Mesenchymal stem cell (in vitro differentiated cells and primary cell): ENCODE data around the gene SOX15.

Experiments used
- DNase-seq: peaks from one replicate; pipeline ENCODE4 v3.0.0-alpha.2; 2013
- H2AFZ ChIP-seq: one replicate; pipeline ENCODE4 v1.6.1; 2013; ENCODE audit warnings: low read depth, mild to moderate bottlenecking, control low read depth, inconsistent platforms, low read length, moderate library complexity
- H2AK5ac ChIP-seq: 2 replicates; pipeline ENCODE4 v1.6.1; 2013; ENCODE audit warnings: low read length, moderate library complexity, mild to moderate bottlenecking, inconsistent platforms; ENCODE audit not compliant: severe bottlenecking
- H2BK120ac ChIP-seq: one replicate; pipeline ENCODE4 v1.6.1; 2013; ENCODE audit warnings: low read depth, mild to moderate bottlenecking, inconsistent platforms, low read length, moderate library complexity
- H2BK12ac ChIP-seq, 2 experiments: one replicate each; pipeline ENCODE4 v1.6.1; 2013; ENCODE audit warnings: inconsistent platforms in 2 of 2, low read length in 2 of 2, mild to moderate bottlenecking in 2 of 2, moderate library complexity in 2 of 2, control low read depth in 1 of 2
- H2BK15ac ChIP-seq: one replicate; pipeline ENCODE4 v1.6.1; 2013; ENCODE audit warnings: mild to moderate bottlenecking, low read depth, inconsistent platforms; ENCODE audit not compliant: poor library complexity, severe bottlenecking
- H2BK5ac ChIP-seq: 2 replicates; pipeline ENCODE4 v1.6.1; 2013; ENCODE audit warnings: low read depth, mild to moderate bottlenecking, low read length, control low read depth, inconsistent platforms; ENCODE audit not compliant: poor library complexity, severe bottlenecking
- H3K14ac ChIP-seq, 2 experiments: one replicate each; pipeline ENCODE4 v1.6.1; 2013; ENCODE audit warnings: inconsistent platforms in 2 of 2, low read length in 2 of 2, control low read depth in 1 of 2, mild to moderate bottlenecking in 1 of 2, moderate library complexity in 1 of 2
- H3K18ac ChIP-seq, 2 experiments: one replicate each; pipeline ENCODE4 v1.6.1; 2013; ENCODE audit warnings: inconsistent platforms in 2 of 2, low read length in 2 of 2, control low read depth in 1 of 2, low read depth in 1 of 2, mild to moderate bottlenecking in 1 of 2
- H3K23ac ChIP-seq, 2 experiments: one replicate each; pipeline ENCODE4 v1.6.1; 2013; ENCODE audit warnings: inconsistent platforms in 2 of 2, low read length in 2 of 2, mild to moderate bottlenecking in 2 of 2, moderate library complexity in 2 of 2, control low read depth in 1 of 2
- H3K27ac ChIP-seq: 2 replicates; pipeline ENCODE4 v1.5.1; 2013; ENCODE audit warnings: mild to moderate bottlenecking, moderate library complexity, low read length, control low read depth, inconsistent platforms; ENCODE audit not compliant: poor library complexity, severe bottlenecking
- H3K27me3 ChIP-seq, 2 experiments: 2 replicates each; pipeline versions ENCODE4 v1.6.1 to v1.7.0; 2013; ENCODE audit warnings: low read length in 2 of 2, mild to moderate bottlenecking in 2 of 2, moderate library complexity in 2 of 2, control low read depth in 1 of 2, inconsistent platforms in 1 of 2; ENCODE audit not compliant: control insufficient read depth in 1 of 2, insufficient read depth in 1 of 2
- H3K36me3 ChIP-seq, 2 experiments: 2 replicates each; pipeline versions ENCODE4 v1.6.1 to v1.7.0; 2013; ENCODE audit warnings: low read length in 2 of 2, control low read depth in 1 of 2, inconsistent platforms in 1 of 2, low read depth in 1 of 2, mild to moderate bottlenecking in 1 of 2; ENCODE audit not compliant: insufficient read depth in 2 of 2, control insufficient read depth in 1 of 2
- H3K4ac ChIP-seq, 2 experiments: one replicate each; pipeline ENCODE4 v1.6.1; 2013; ENCODE audit warnings: inconsistent platforms in 2 of 2, low read length in 2 of 2, mild to moderate bottlenecking in 2 of 2, moderate library complexity in 2 of 2, control low read depth in 1 of 2, low read depth in 1 of 2
- H3K4me1 ChIP-seq: 2 replicates; pipeline ENCODE4 v1.6.1; 2013; ENCODE audit warnings: low read depth, low read length, control low read depth; ENCODE audit not compliant: control insufficient read depth, insufficient read depth
- H3K4me2 ChIP-seq: 2 replicates; pipeline ENCODE4 v1.6.1; 2013; ENCODE audit warnings: low read length, mild to moderate bottlenecking, inconsistent platforms; ENCODE audit not compliant: poor library complexity, severe bottlenecking
- H3K4me3 ChIP-seq, 2 experiments: 2 replicates each; pipeline versions ENCODE4 v1.5.1 to v1.7.0; 2013; ENCODE audit warnings: low read length in 2 of 2, mild to moderate bottlenecking in 2 of 2, control low read depth in 1 of 2, low read depth in 1 of 2; ENCODE audit not compliant: insufficient read depth in 1 of 2
- H3K79me1 ChIP-seq: replicated peaks from 2 replicates; pipeline ENCODE4 v1.6.1; 2013; ENCODE audit warnings: mild to moderate bottlenecking, control low read depth, low read length, inconsistent platforms; ENCODE audit not compliant: poor library complexity, severe bottlenecking
- H3K9ac ChIP-seq: 2 replicates; pipeline ENCODE4 v1.7.0; 2013; ENCODE audit warnings: mild to moderate bottlenecking, low read length, moderate library complexity
- H3K9me3 ChIP-seq: 2 replicates; pipeline ENCODE4 v1.7.0; 2013; ENCODE audit warnings: mild to moderate bottlenecking, low read length; ENCODE audit not compliant: control insufficient read depth
- H4K8ac ChIP-seq: one replicate; pipeline ENCODE4 v1.6.1; 2013; ENCODE audit warnings: inconsistent platforms, mild to moderate bottlenecking, low read length, moderate library complexity
- H4K91ac ChIP-seq: one replicate; pipeline ENCODE4 v1.6.1; 2013; ENCODE audit warnings: mild to moderate bottlenecking, low read length, inconsistent platforms
- WGBS: methylation state at CpG from one replicate; pipeline ENCODE4 v1.1.7; 2013; ENCODE audit warnings: mixed read lengths; 5-methylcytosine and 5-hydroxymethylcytosine counted together

Gene SOX15

DNA sequence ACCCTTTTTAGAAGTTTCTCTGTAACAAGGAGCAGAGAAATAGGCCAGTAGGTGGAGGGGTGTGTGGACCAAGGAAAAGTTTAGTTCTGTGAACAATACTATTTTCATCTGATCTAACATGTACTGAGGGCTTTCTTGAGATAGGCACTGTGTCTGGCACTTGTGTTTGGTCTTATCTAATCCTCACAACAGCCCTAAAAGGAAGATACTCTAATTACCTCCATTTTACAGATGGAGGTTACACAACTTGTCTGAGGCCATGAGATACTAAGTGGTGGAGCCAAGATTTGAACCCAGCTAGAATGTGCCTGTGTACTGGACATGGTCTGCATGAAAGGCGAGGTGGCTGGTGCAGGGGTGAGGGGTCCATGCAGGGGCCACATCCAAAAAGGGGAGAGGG lies 36.5 kb downstream of the SOX15 start:
- H3K9me3 ChIP-seq = no peaks in the 10 kb centered on the region
- no peak overlapping the region for H4K8ac ChIP-seq
- no peak overlapping the region for H3K27ac ChIP-seq
- no peak overlapping the region for H3K18ac ChIP-seq
- DNase-seq = no peak
- H3K4me1 ChIP-seq = peaks cover 23% of the 10 kb centered on the region
- no peak overlapping the region for H2BK12ac ChIP-seq
- H3K4ac ChIP-seq = no peak overlapping the region
- no peak overlapping the region for H3K9ac ChIP-seq
- no peak overlapping the region for H3K4me2 ChIP-seq
- no peak overlapping the region for H3K23ac ChIP-seq
- no peak overlapping the region for H2BK5ac ChIP-seq
- no peak overlapping the region for H3K14ac ChIP-seq
- H2BK120ac ChIP-seq = no peak overlapping the region
- H4K91ac ChIP-seq = no peak overlapping the region
- H2AFZ ChIP-seq = no peak overlapping the region
- no peak overlapping the region for H2AK5ac ChIP-seq
- H2BK15ac ChIP-seq = no peak overlapping the region
- no peak overlapping the region for H3K4me3 ChIP-seq
- no peaks in the 10 kb centered on the region for H3K27me3 ChIP-seq
- H3K36me3 ChIP-seq = peaks cover 5 to 6% of the 10 kb centered on the region in 2 experiments
- peaks cover 3% of the 10 kb centered on the region for H3K79me1 ChIP-seq
- WGBS = 100% methylated on average over 1 of the region's 1 CpG

DNA sequence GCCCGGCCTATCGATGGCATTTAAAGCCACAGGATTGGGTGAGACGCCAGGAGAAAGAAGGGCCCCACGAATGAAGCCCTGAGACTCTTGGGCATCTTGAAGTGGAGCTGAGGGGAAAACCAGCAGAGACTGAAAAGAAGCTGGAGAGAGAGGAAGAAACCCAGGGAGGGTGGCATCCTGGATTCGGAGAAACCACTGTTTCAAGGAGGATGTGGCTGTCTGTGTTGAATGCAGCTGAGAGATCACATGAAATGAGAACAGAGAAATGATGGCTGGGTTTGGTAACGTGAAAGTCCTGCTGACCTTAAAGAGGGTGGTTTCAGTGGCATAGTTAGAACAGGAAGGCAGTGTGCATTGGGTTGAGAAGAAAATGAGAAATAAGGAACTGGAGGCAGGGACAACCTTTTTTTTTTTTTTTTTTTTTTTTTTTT lies 37.3 kb downstream of the SOX15 start:
- DNase-seq = no peak
- Histone ChIP-seq H3K4me1 (peaks cover 18% of the 10 kb centered on the region), H3K9me3 (no peaks in the 10 kb centered on the region)

DNA sequence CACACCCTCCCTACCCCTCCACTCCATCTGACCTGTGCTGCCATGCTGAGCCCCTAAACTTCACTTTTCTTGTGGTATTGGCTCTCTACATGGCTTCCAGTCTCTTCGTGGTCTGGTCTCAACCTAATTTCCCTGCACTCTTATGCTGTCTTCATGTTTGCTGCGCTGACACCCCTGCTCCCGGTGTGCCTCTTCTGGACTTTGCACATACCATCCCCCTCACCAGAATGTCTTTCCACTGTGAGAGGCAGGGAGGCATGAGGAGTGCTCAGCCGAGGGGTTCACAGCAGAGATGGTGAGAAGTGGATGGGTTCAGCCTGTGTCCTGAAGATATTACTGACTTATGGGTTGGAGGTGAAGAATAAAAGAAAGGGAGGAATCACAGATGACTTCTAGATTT lies 38.5 kb downstream of the SOX15 start:
- no peak overlapping the region for H2AFZ ChIP-seq
- WGBS = 99% methylated on average over 4 of the region's 4 CpGs
- no peak overlapping the region for H3K9ac ChIP-seq
- no peaks in the 10 kb centered on the region for H3K9me3 ChIP-seq
- no peak overlapping the region for H3K18ac ChIP-seq
- no peak for DNase-seq
- no peak overlapping the region for H3K4me3 ChIP-seq
- no peak overlapping the region for H2AK5ac ChIP-seq
- peaks cover 3% of the 10 kb centered on the region for H3K79me1 ChIP-seq
- H2BK12ac ChIP-seq = no peak overlapping the region
- no peak overlapping the region for H2BK15ac ChIP-seq
- no peaks in the 10 kb centered on the region for H3K27me3 ChIP-seq
- no peak overlapping the region for H3K14ac ChIP-seq
- H3K4ac ChIP-seq = no peak overlapping the region
- no peak overlapping the region for H3K4me2 ChIP-seq
- no peak overlapping the region for H4K91ac ChIP-seq
- no peak overlapping the region for H3K27ac ChIP-seq
- H2BK5ac ChIP-seq = no peak overlapping the region
- no peak overlapping the region for H2BK120ac ChIP-seq
- no peak overlapping the region for H4K8ac ChIP-seq
- H3K4me1 ChIP-seq = peaks cover 15% of the 10 kb centered on the region
- H3K23ac ChIP-seq = no peak overlapping the region
- H3K36me3 ChIP-seq = peaks cover 5 to 6% of the 10 kb centered on the region in 2 experiments

More for the DNA sequence above, 37.3 kb downstream of the SOX15 start:
- no peak overlapping the region for H3K9ac ChIP-seq
- H3K4ac ChIP-seq = no peak overlapping the region
- no peak overlapping the region for H3K23ac ChIP-seq
- H2AK5ac ChIP-seq = no peak overlapping the region
- no peak overlapping the region for H4K8ac ChIP-seq
- H3K18ac ChIP-seq = no peak overlapping the region
- peaks cover 5 to 6% of the 10 kb centered on the region in 2 experiments for H3K36me3 ChIP-seq
- H2BK15ac ChIP-seq = no peak overlapping the region
- no peak overlapping the region for H3K4me2 ChIP-seq
- no peak overlapping the region for H4K91ac ChIP-seq
- H2AFZ ChIP-seq = no peak overlapping the region
- no peak overlapping the region for H3K4me3 ChIP-seq
- H2BK5ac ChIP-seq = no peak overlapping the region
- no peak overlapping the region for H3K14ac ChIP-seq
- H3K27me3 ChIP-seq = no peaks in the 10 kb centered on the region
- H3K27ac ChIP-seq = no peak overlapping the region
- H2BK12ac ChIP-seq = no peak overlapping the region
- 97% methylated on average over 6 of the region's 6 CpGs for WGBS
- H2BK120ac ChIP-seq = no peak overlapping the region
- H3K79me1 ChIP-seq = peaks cover 3% of the 10 kb centered on the region

DNA sequence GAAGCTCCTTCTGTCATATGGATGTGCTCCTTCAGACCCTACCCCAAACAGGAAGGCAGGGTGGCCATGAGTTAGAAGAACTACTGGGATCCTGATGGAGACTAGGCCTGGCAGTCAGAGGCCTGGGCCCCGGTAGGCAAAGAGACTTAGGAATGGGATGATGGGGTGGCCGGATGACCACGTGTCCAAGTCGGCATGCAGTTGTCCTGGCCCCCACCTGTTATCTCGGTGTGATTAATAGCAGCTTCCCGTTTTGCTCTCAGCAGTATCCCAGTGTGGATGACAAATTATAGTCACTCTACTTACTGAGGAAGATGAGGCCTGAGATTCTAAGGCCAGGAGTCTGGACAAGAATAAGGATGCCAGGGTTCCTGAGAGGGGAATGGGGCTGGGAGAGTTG lies 39.5 kb downstream of the SOX15 start:
- no peak overlapping the region for H3K4me2 ChIP-seq
- H2BK12ac ChIP-seq = no peak overlapping the region
- no peak overlapping the region for H4K8ac ChIP-seq
- no peaks in the 10 kb centered on the region for H3K27me3 ChIP-seq
- H3K4me3 ChIP-seq = no peak overlapping the region
- H3K79me1 ChIP-seq = peaks cover 3% of the 10 kb centered on the region
- no peak overlapping the region for H2AFZ ChIP-seq
- 85% methylated on average over 6 of the region's 6 CpGs for WGBS
- no peak overlapping the region for H3K27ac ChIP-seq
- H3K9me3 ChIP-seq = no peaks in the 10 kb centered on the region
- no peak overlapping the region for H2BK5ac ChIP-seq
- peaks cover 15% of the 10 kb centered on the region for H3K4me1 ChIP-seq
- no peak overlapping the region for H2BK15ac ChIP-seq
- H4K91ac ChIP-seq = no peak overlapping the region
- H2AK5ac ChIP-seq = no peak overlapping the region
- H3K23ac ChIP-seq = no peak overlapping the region
- H3K14ac ChIP-seq = no peak overlapping the region
- H2BK120ac ChIP-seq = no peak overlapping the region
- H3K9ac ChIP-seq = no peak overlapping the region
- no peak for DNase-seq
- no peak overlapping the region for H3K4ac ChIP-seq
- H3K18ac ChIP-seq = no peak overlapping the region
- H3K36me3 ChIP-seq = peaks cover 5 to 6% of the 10 kb centered on the region in 2 experiments
